ENCODE data around the gene MIP.

MIP gene

GRCh38 chr12:56420411-56420810, 34.0 kb downstream of the MIP start:
- in situ Hi-C loops (cut with MboI; ENCODE audit: low pct_unique_long_range_greater_than_20kb, low sequenced_read_pairs, unreplicated experiment): no loop called here
- no peak for TF ChIP-seq CTCF (IDR thresholded peaks at IDR 0.05; ENCODE audit: extremely low read depth, insufficient read depth, missing control alignments)
- DNase-seq (ENCODE audit: low spot score): no peak

- no peak for DNase-seq (ENCODE audit: low spot score)
- TF ChIP-seq CTCF (IDR thresholded peaks at IDR 0.05; ENCODE audit: extremely low read depth, insufficient read depth, missing control alignments): no peak
- in situ Hi-C loops (cut with MboI; ENCODE audit: low pct_unique_long_range_greater_than_20kb, low sequenced_read_pairs, unreplicated experiment): no loop called here
These were observed 36.7 kb downstream of the MIP start for GRCh38 chr12:56417739-56418138.

GRCh38 chr12:56414401-56414800, 40.1 kb downstream of the MIP start:
- no peak for TF ChIP-seq CTCF (IDR thresholded peaks at IDR 0.05; ENCODE audit: extremely low read depth, insufficient read depth, missing control alignments)
- no peak for DNase-seq (ENCODE audit: low spot score)
- in situ Hi-C loops (cut with MboI; ENCODE audit: low pct_unique_long_range_greater_than_20kb, low sequenced_read_pairs, unreplicated experiment): no loop called here

- in situ Hi-C loops (cut with MboI; ENCODE audit: low pct_unique_long_range_greater_than_20kb, low sequenced_read_pairs, unreplicated experiment): no loop called here
- TF ChIP-seq CTCF (IDR thresholded peaks at IDR 0.05; ENCODE audit: extremely low read depth, insufficient read depth, missing control alignments): no peak
- DNase-seq (ENCODE audit: low spot score): no peak
These were observed 41.1 kb downstream of the MIP start for GRCh38 chr12:56413392-56413791.

GRCh38 chr12:56411781-56412639, 42.4 kb downstream of the MIP start:
- TF ChIP-seq CTCF (IDR thresholded peaks at IDR 0.05; ENCODE audit: extremely low read depth, insufficient read depth, missing control alignments): no peak
- in situ Hi-C loops (cut with MboI; ENCODE audit: low pct_unique_long_range_greater_than_20kb, low sequenced_read_pairs, unreplicated experiment): no loop called here
- DNase-seq (ENCODE audit: low spot score): no peak

- in situ Hi-C loops (cut with MboI; ENCODE audit: low pct_unique_long_range_greater_than_20kb, low sequenced_read_pairs, unreplicated experiment): no loop called here
- no peak for TF ChIP-seq CTCF (IDR thresholded peaks at IDR 0.05; ENCODE audit: extremely low read depth, insufficient read depth, missing control alignments)
- no peak for DNase-seq (ENCODE audit: low spot score)
These were observed 43.7 kb downstream of the MIP start for GRCh38 chr12:56410768-56411167.
